WTC11 (cell line): ENCODE results near the gene ERCC8. TPM values are rescaled to one million over a fixed set of nuclear protein-coding genes. Genes with fewer than 3 reads are reported as not detected.

Experiments
- ATAC-seq: fragments of 200-7000 bp; cut with Tn5 transposase; 2 replicates; pipeline ENCODE4 v1.10.0; 2021; ENCODE audit warnings: mild to moderate bottlenecking, moderate library complexity
- CTCF ChIA-PET: fragments of 300-600 bp; sonication (Branson Sonifier 250); formaldehyde crosslinking; loops from one replicate; lab custom pipeline; 2021; ENCODE audit warnings: antibody characterized with exemption; lab: Charles Lee
- POLR2A ChIA-PET: fragments of 350-600 bp; sonication (Branson Sonifier 250); formaldehyde crosslinking; loops from one replicate; lab custom pipeline; 2021; ENCODE audit warnings: antibody characterized with exemption; lab: Charles Lee
- DNase-seq: peaks from one replicate; pipeline ENCODE4 v3.0.0; 2021; ENCODE audit warnings: low spot score
- H3K27ac Mint-ChIP-seq: 2 replicates; pipeline ENCODE4 v1.8.0; 2021; ENCODE audit warnings: mixed read lengths
- H3K27me3 Mint-ChIP-seq: 2 replicates; pipeline ENCODE4 v1.8.0; 2021; ENCODE audit warnings: low read depth, mild to moderate bottlenecking, moderate library complexity, mixed read lengths
- H3K36me3 Mint-ChIP-seq: 2 replicates; pipeline ENCODE4 v1.8.0; 2021; ENCODE audit warnings: mixed read lengths
- H3K4me1 Mint-ChIP-seq: 2 replicates; pipeline ENCODE4 v1.8.0; 2022; ENCODE audit warnings: mixed read lengths
- H3K4me3 Mint-ChIP-seq: 2 replicates; pipeline ENCODE4 v1.8.0; 2021; ENCODE audit warnings: mild to moderate bottlenecking, moderate library complexity, mixed read lengths
- H3K9me3 Mint-ChIP-seq: 2 replicates; pipeline ENCODE4 v1.8.0; 2021; ENCODE audit warnings: mixed read lengths
- AR ChIP-seq: fragments of 250-450 bp; sonication (Bioruptor Pico); IDR thresholded peaks from 2 replicates; pipeline ENCODE4 v1.9.0; 2021; ENCODE audit warnings: mild to moderate bottlenecking
- ATF1 ChIP-seq: sonication (generic); formaldehyde crosslinking; IDR thresholded peaks from 2 replicates; pipeline ENCODE4 v1.8.1; 2023; ENCODE audit warnings: mild to moderate bottlenecking, moderate library complexity, missing genetic modification reagents
- CREB1 ChIP-seq: sonication (generic); formaldehyde crosslinking; IDR thresholded peaks from 2 replicates; pipeline ENCODE4 v1.8.0; 2023; ENCODE audit warnings: mild to moderate bottlenecking, missing genetic modification reagents
- ETV6 ChIP-seq: sonication (generic); formaldehyde crosslinking; IDR thresholded peaks from 2 replicates; pipeline ENCODE4 v1.8.1; 2022; ENCODE audit warnings: mild to moderate bottlenecking, missing genetic modification reagents
- FOXJ3 ChIP-seq: sonication (generic); formaldehyde crosslinking; IDR thresholded peaks from 2 replicates; pipeline ENCODE4 v1.9.0; 2021; ENCODE audit warnings: missing genetic modification reagents, mild to moderate bottlenecking, borderline replicate concordance
- FOXK1 ChIP-seq: sonication (generic); formaldehyde crosslinking; IDR thresholded peaks from 2 replicates; pipeline ENCODE4 v1.8.0; 2022; ENCODE audit warnings: mild to moderate bottlenecking, moderate library complexity, missing genetic modification reagents
- JAZF1 ChIP-seq: fragments of 250-450 bp; sonication (Bioruptor Pico); IDR thresholded peaks from 2 replicates; pipeline ENCODE4 v1.9.0; 2021; ENCODE audit warnings: moderate library complexity, mild to moderate bottlenecking, inconsistent platforms
- JUN ChIP-seq: sonication (generic); formaldehyde crosslinking; IDR thresholded peaks from 2 replicates; pipeline ENCODE4 v1.8.0; 2023; ENCODE audit warnings: mild to moderate bottlenecking, missing genetic modification reagents
- MXD4 ChIP-seq: fragments of 250-450 bp; sonication (Bioruptor Pico); IDR thresholded peaks from 2 replicates; pipeline ENCODE4 v1.8.0; 2021; ENCODE audit warnings: mild to moderate bottlenecking, moderate library complexity, borderline replicate concordance
- NFE2L1 ChIP-seq: sonication (generic); formaldehyde crosslinking; IDR thresholded peaks from 2 replicates; pipeline ENCODE4 v1.8.1; 2023; ENCODE audit warnings: missing genetic modification reagents
- NFYB ChIP-seq: sonication (generic); formaldehyde crosslinking; conservative IDR thresholded peaks from 2 replicates; pipeline ENCODE4 v1.8.0; 2022; ENCODE audit warnings: low read depth, missing genetic modification reagents
- NR2C2 ChIP-seq: sonication (generic); formaldehyde crosslinking; IDR thresholded peaks from 2 replicates; pipeline ENCODE4 v1.8.0; 2022; ENCODE audit warnings: mild to moderate bottlenecking, missing genetic modification reagents
- PRRX2 ChIP-seq: fragments of 250-450 bp; sonication (Bioruptor Pico); IDR thresholded peaks from 2 replicates; pipeline ENCODE4 v1.8.0; 2021; ENCODE audit warnings: mild to moderate bottlenecking
- TEAD1 ChIP-seq: sonication (generic); formaldehyde crosslinking; IDR thresholded peaks from 2 replicates; pipeline ENCODE4 v1.8.0; 2022; ENCODE audit warnings: mild to moderate bottlenecking, missing genetic modification reagents
- USF2 ChIP-seq: sonication (generic); formaldehyde crosslinking; IDR thresholded peaks from 2 replicates; pipeline ENCODE4 v1.8.1; 2023; ENCODE audit warnings: mild to moderate bottlenecking, missing genetic modification reagents, moderate library complexity
- ZNF121 ChIP-seq: sonication (generic); formaldehyde crosslinking; IDR thresholded peaks from 2 replicates; pipeline ENCODE4 v1.8.0; 2023; ENCODE audit warnings: missing genetic modification reagents
- ZNF138 ChIP-seq: sonication (generic); formaldehyde crosslinking; conservative IDR thresholded peaks from 2 replicates; pipeline ENCODE4 v1.8.1; 2022; ENCODE audit warnings: mild to moderate bottlenecking, moderate library complexity, missing genetic modification reagents
- ZNF512 ChIP-seq: sonication (generic); formaldehyde crosslinking; IDR thresholded peaks from 2 replicates; pipeline ENCODE4 v1.8.1; 2022; ENCODE audit warnings: missing genetic modification reagents, borderline replicate concordance
- total RNA-seq: library from RNA; stranded (reverse); gene quantifications from 3 replicates; pipeline ENCODE4 v1.2.3, GENCODE V29; 2021
- TF ChIP-seq, protein P1 (sequence below): sonication (generic); formaldehyde crosslinking; IDR thresholded peaks from 2 replicates; pipeline ENCODE4 v1.8.0; 2023; ENCODE audit warnings: missing genetic modification reagents, mild to moderate bottlenecking, borderline replicate concordance
- TF ChIP-seq, protein P2 (sequence below): sonication (generic); formaldehyde crosslinking; IDR thresholded peaks from 2 replicates; pipeline ENCODE4 v1.8.1; 2022; ENCODE audit warnings: mild to moderate bottlenecking, moderate library complexity, missing genetic modification reagents

Gene ERCC8
- total RNA-seq, 1 experiment from 2014 or later = 14.6 TPM

GRCh38 chr5:60929024-60929423 is 15.8 kb downstream of the ERCC8 start (continued):
- TF ChIP-seq ZNF138 (no peak), ATF1 (no peak), NR2C2 (CRISPR knock-in tag) (no peak), PRRX2 (CRISPR knock-in tag) (no peak), JAZF1 (CRISPR knock-in tag) (no peak), ETV6 (CRISPR knock-in tag) (no peak), USF2 (CRISPR knock-in tag) (no peak)

DNA sequence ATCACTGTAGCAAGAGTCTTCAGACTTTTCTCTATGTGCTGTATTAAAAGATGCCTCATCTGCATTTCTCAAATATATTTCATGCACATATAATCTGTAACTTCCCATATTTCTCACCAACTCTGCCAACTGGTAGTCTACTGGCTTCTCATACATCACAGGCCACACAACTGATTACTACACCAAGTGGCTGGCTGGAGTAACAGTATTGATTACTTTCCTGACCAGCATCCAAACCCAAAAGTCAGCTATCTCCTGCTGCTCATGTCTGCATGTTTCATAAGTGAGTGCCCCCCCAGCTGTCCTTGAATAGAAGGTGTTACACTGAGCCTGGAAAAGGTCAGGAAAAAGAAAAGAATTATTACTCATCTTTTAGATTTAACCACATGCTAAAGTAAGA is 17.4 kb downstream of the ERCC8 start:
- peaks cover 10% of the 10 kb centered on the region; the same call in 1 of the 2 replicates for H3K36me3 Mint-ChIP-seq
- H3K27ac Mint-ChIP-seq = no peak overlapping the region
- H3K9me3 Mint-ChIP-seq = no peaks in the 10 kb centered on the region
- no peaks in the 10 kb centered on the region for H3K27me3 Mint-ChIP-seq
- H3K4me1 Mint-ChIP-seq = no peaks in the 10 kb centered on the region
- TF ChIP-seq ZNF138 = no peak
- TF ChIP-seq, protein P1, sequence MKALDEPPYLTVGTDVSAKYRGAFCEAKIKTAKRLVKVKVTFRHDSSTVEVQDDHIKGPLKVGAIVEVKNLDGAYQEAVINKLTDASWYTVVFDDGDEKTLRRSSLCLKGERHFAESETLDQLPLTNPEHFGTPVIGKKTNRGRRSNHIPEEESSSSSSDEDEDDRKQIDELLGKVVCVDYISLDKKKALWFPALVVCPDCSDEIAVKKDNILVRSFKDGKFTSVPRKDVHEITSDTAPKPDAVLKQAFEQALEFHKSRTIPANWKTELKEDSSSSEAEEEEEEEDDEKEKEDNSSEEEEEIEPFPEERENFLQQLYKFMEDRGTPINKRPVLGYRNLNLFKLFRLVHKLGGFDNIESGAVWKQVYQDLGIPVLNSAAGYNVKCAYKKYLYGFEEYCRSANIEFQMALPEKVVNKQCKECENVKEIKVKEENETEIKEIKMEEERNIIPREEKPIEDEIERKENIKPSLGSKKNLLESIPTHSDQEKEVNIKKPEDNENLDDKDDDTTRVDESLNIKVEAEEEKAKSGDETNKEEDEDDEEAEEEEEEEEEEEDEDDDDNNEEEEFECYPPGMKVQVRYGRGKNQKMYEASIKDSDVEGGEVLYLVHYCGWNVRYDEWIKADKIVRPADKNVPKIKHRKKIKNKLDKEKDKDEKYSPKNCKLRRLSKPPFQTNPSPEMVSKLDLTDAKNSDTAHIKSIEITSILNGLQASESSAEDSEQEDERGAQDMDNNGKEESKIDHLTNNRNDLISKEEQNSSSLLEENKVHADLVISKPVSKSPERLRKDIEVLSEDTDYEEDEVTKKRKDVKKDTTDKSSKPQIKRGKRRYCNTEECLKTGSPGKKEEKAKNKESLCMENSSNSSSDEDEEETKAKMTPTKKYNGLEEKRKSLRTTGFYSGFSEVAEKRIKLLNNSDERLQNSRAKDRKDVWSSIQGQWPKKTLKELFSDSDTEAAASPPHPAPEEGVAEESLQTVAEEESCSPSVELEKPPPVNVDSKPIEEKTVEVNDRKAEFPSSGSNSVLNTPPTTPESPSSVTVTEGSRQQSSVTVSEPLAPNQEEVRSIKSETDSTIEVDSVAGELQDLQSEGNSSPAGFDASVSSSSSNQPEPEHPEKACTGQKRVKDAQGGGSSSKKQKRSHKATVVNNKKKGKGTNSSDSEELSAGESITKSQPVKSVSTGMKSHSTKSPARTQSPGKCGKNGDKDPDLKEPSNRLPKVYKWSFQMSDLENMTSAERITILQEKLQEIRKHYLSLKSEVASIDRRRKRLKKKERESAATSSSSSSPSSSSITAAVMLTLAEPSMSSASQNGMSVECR (CRISPR knock-in tag) = no peak
- TF ChIP-seq AR (CRISPR knock-in tag) = no peak
- TF ChIP-seq, protein P2, sequence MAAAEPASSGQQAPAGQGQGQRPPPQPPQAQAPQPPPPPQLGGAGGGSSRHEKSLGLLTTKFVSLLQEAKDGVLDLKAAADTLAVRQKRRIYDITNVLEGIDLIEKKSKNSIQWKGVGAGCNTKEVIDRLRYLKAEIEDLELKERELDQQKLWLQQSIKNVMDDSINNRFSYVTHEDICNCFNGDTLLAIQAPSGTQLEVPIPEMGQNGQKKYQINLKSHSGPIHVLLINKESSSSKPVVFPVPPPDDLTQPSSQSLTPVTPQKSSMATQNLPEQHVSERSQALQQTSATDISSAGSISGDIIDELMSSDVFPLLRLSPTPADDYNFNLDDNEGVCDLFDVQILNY (CRISPR knock-in tag) = no peak
- no peak for TF ChIP-seq MXD4 (CRISPR knock-in tag)
- TF ChIP-seq FOXK1 (CRISPR knock-in tag) = no peak
- TF ChIP-seq TEAD1 (CRISPR knock-in tag) = no peak
- TF ChIP-seq ZNF121 = no peak
- no peak for TF ChIP-seq CREB1 (CRISPR knock-in tag)
- TF ChIP-seq NFYB (CRISPR knock-in tag) = no peak
- TF ChIP-seq ZNF512 (CRISPR knock-in tag) = no peak
- TF ChIP-seq NFE2L1 = no peak
- TF ChIP-seq JUN = no peak
- TF ChIP-seq FOXJ3 (CRISPR knock-in tag) = no peak
- no peak for DNase-seq
- no peak overlapping the region for H3K4me3 Mint-ChIP-seq
- CTCF ChIA-PET = no interaction called here
- no peak for ATAC-seq
- POLR2A ChIA-PET = no interaction called here
